GM21447 (cell line): ENCODE data around the gene RASGRP3.

Experiments
- ATAC-seq: cut with Tn5 transposase; IDR thresholded peaks from one replicate; pipeline ENCODE4 v1.9.1; 2021; ENCODE audit not compliant: unreplicated experiment

The RASGRP3 gene

GRCh38 chr2:33573657-33574056 lies 97.2 kb downstream of the RASGRP3 start:
- no peak for ATAC-seq

- ATAC-seq = no peak
Measured at GRCh38 chr2:33577084-33577483, 100.6 kb downstream of the RASGRP3 start.

GRCh38 chr2:33577668-33578067 lies 101.2 kb downstream of the RASGRP3 start:
- no peak for ATAC-seq

- ATAC-seq = no peak
Measured at GRCh38 chr2:33579227-33579626, 102.8 kb downstream of the RASGRP3 start.

- no peak for ATAC-seq
Measured at GRCh38 chr2:33581872-33582271, 105.4 kb downstream of the RASGRP3 start.

- no peak for ATAC-seq
Measured at GRCh38 chr2:33583194-33583938, 106.9 kb downstream of the RASGRP3 start.

GRCh38 chr2:33586766-33587165 lies 110.3 kb downstream of the RASGRP3 start:
- ATAC-seq = no peak

- ATAC-seq = no peak
Measured at GRCh38 chr2:33588232-33588631, 111.8 kb downstream of the RASGRP3 start.

GRCh38 chr2:33589444-33589843 lies 113.0 kb downstream of the RASGRP3 start:
- no peak for ATAC-seq

GRCh38 chr2:33595385-33595784 lies 118.9 kb downstream of the RASGRP3 start:
- ATAC-seq = no peak

GRCh38 chr2:33597026-33597425 lies 120.6 kb downstream of the RASGRP3 start:
- no peak for ATAC-seq

GRCh38 chr2:33598561-33599174 lies 122.2 kb downstream of the RASGRP3 start:
- peak; percentile 61 for ATAC-seq

GRCh38 chr2:33599175-33599942 lies 122.9 kb downstream of the RASGRP3 start, which contains the start of gene FAM98A:
Gene FAM98A, minus strand, starts transcription at chr2:33599299. Its CDS starts 78 bp downstream, at chr2:33599221.
- peak; percentile 87 for ATAC-seq

- no peak for ATAC-seq
Measured at GRCh38 chr2:33599943-33600192, 123.4 kb downstream of the RASGRP3 start.

- ATAC-seq = no peak
Measured at GRCh38 chr2:33602201-33602830, 125.9 kb downstream of the RASGRP3 start.

GRCh38 chr2:33603416-33603815 lies 127.0 kb downstream of the RASGRP3 start:
- no peak for ATAC-seq

GRCh38 chr2:33605056-33605455 lies 128.6 kb downstream of the RASGRP3 start:
- no peak for ATAC-seq

- ATAC-seq = no peak
Measured at GRCh38 chr2:33606100-33606499, 129.7 kb downstream of the RASGRP3 start.

GRCh38 chr2:33606622-33607021 lies 130.2 kb downstream of the RASGRP3 start:
- no peak for ATAC-seq

- no peak for ATAC-seq
Measured at GRCh38 chr2:33607251-33607721, 130.8 kb downstream of the RASGRP3 start.

GRCh38 chr2:33607905-33608304 lies 131.5 kb downstream of the RASGRP3 start:
- no peak for ATAC-seq
